Suppressor macrophage treated with lipopolysaccharide for 1 hour (primary cell): ENCODE data around the gene KIF12.
"Not testable (repeated sequence)": the region's sequence is repeated elsewhere in the genome, so short reads cannot be mapped to it uniquely, and the experiment has no call there.

Source experiments
- DNase-seq, 3 donors: peaks; one replicate each; pipeline ENCODE4 v3.0.0-alpha.2; 2020 to 2022

Gene KIF12

GRCh38 chr9:114082763-114083412 is 16.2 kb downstream of the KIF12 start:
- DNase-seq = not testable (repeated sequence)

- peak; percentile 87 to 94 (median 94) for DNase-seq
Observed at GRCh38 chr9:114082017-114082762, 16.9 kb downstream of the KIF12 start.

GRCh38 chr9:114081441-114082016 is 17.6 kb downstream of the KIF12 start:
- DNase-seq = no peak

- DNase-seq = no peak
Observed at GRCh38 chr9:114080773-114081440, 18.2 kb downstream of the KIF12 start.

- DNase-seq = no peak
Observed at GRCh38 chr9:114080195-114080772, 18.8 kb downstream of the KIF12 start.

- DNase-seq = no peak
Observed at GRCh38 chr9:114078781-114079156, 20.3 kb downstream of the KIF12 start.

GRCh38 chr9:114078021-114078780 is 20.9 kb downstream of the KIF12 start, which contains the start of gene AMBP:
TSS of gene AMBP (minus strand) at chr9:114078300. CDS start at chr9:114078209, 91 bp downstream.
- peak in 1 of 3 donors; percentile 8 for DNase-seq

- DNase-seq = no peak
Observed at GRCh38 chr9:114077162-114077837, 21.8 kb downstream of the KIF12 start.

GRCh38 chr9:114076237-114077161 is 22.6 kb downstream of the KIF12 start:
- no peak for DNase-seq

- DNase-seq = no peak
Observed at GRCh38 chr9:114075602-114076001, 23.5 kb downstream of the KIF12 start.

GRCh38 chr9:114072184-114073140 is 26.6 kb downstream of the KIF12 start:
- no peak for DNase-seq

- DNase-seq = no peak
Observed at GRCh38 chr9:114071197-114071795, 27.8 kb downstream of the KIF12 start.

GRCh38 chr9:114070188-114071103 is 28.6 kb downstream of the KIF12 start:
- DNase-seq = no peak

- no peak for DNase-seq
Observed at GRCh38 chr9:114069476-114070187, 29.5 kb downstream of the KIF12 start.

GRCh38 chr9:114065304-114065703 is 33.8 kb downstream of the KIF12 start:
- DNase-seq = no peak

- DNase-seq = peak; percentile 39 to 53 (median 47)
Observed at GRCh38 chr9:114061830-114062474, 37.1 kb downstream of the KIF12 start.
